Cardiac atrium fibroblast (primary cell): Measurements from ENCODE around the gene SYNE3. TPM values are rescaled to one million over a fixed set of nuclear protein-coding genes. Genes with fewer than 3 reads are reported as not detected.

Source experiments
- total RNA-seq: library from RNA; depleted of rRNA; stranded (reverse); fragments of >200 nt; gene quantifications from 2 replicates; pipeline ENCODE4 v1.2.3, GENCODE V29; 2015

SYNE3 gene, protein sequence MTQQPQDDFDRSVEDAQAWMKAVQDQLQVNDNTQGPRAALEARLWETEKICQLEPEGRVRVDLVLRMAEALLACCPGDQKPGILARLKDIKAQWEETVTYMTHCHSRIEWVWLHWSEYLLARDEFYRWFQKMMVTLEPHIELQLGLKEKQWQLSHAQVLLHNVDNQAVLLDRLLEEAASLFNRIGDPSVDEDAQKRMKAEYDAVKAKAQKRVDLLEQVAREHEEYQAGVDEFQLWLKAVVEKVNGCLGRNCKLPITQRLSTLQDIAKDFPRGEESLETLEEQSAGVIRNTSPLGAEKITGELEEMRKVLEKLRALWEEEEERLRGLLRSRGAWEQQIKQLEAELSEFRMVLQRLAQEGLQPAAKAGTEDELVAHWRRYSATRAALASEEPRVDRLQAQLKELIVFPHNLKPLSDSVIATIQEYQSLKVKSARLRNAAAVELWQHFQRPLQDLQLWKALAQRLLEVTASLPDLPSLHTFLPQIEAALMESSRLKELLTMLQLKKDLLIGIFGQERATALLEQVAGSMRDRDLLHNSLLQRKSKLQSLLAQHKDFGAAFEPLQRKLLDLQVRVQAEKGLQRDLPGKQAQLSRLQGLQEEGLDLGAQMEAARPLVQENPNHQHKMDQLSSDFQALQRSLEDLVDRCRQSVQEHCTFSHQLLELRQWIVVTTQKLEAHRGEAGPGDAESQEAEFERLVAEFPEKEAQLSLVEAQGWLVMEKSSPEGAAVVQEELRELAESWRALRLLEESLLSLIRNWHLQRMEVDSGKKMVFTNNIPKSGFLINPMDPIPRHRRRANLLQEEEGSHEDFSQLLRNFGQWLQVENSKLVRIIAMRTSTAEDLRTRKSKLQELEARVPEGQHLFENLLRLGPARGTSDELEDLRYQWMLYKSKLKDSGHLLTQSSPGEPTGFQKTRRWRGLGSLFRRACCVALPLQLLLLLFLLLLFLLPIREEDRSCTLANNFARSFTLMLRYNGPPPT
- total RNA-seq, result 15.6 and 15.9 TPM in 2 replicates

GRCh38 chr14:95516554-95517181 lies at the start of gene SYNE3:
Gene SYNE3 (minus strand): TSS chr14:95516650. CDS start chr14:95475821, 40,829 bp downstream.

GRCh38 chr14:95534299-95535225 lies 18.1 kb upstream of the SYNE3 start, which contains the start of gene GLRX5:
Gene GLRX5 (plus strand): TSS chr14:95535050. CDS start chr14:95535090, 40 bp downstream.

Other genes starting within 250 kb of the SYNE3 start
- gene CLMN, start 196.7 kb downstream of the SYNE3 start, total RNA-seq, result 0.81 and 7.2 TPM in 2 replicates
- gene GLRX5, start 18.4 kb upstream of the SYNE3 start, total RNA-seq, result 38.7 and 40.3 TPM in 2 replicates
- gene TCL1B, start 169.8 kb upstream of the SYNE3 start, total RNA-seq, result not detected in 2 replicates
- gene TCL1A, start 197.5 kb upstream of the SYNE3 start, total RNA-seq, result not detected in 2 replicates